GM21360 (cell line): ENCODE results near the gene NEK7.

Source experiments
- ATAC-seq: cut with Tn5 transposase; IDR thresholded peaks from one replicate; pipeline ENCODE4 v1.9.1; 2021; ENCODE audit warnings: mild to moderate bottlenecking, moderate library complexity; ENCODE audit not compliant: unreplicated experiment

The NEK7 gene

DNA sequence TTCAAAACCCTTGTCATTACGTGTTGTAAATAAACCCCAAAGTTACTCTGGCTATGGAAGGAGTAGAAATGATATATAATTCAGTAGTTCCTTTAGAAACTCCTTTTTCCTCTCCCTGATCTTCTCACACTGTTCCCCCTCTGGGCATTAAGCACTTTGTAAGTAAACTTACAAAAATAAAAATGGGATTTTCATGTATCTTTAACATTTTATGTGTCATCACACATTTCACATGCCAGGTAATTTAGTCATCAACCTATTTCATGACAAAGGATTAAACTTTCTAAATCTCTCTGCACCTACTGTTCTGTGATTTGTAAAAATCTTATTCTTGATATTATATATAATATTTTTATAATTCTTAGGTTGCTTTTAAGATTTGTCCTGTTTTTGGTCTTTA is 176.9 kb downstream of the NEK7 start:
- ATAC-seq, result no peak

DNA sequence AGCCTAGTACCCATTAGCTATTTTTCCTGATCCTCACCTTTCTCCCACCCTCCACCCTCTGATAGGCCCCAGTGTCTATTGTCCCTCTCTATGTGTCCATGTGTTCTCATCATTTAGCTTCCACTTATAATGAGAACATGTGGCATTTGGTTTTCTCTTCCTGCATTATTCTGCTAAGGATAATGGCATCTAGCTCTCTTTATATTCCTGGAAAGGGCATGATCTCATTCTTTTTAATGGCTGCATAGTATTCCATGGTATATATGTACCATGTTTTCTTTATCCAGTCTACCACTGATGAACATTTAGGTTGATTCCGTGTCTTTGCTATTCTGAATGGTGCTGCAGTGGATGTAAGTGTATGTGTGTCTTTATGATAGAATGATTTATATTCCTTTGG is 178.9 kb downstream of the NEK7 start:
- ATAC-seq, result no peak

DNA sequence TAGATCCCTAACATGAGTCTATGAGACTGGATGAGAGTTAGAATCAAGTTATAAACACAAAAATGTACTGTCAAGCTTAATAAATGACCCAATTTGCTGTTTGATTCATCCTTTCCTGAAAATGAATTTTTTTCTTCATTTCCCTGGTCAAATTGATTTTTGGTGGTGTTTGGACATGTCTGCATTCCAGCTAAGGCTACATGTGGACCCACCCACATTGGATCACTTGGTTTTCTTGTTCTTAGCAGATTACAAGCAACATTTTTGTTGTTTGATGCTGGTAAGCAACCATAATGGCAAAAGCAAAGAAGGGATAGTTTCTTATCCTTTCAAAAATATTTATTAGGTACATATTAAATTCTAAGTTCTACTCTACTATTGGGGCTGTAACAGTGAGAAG is 181.1 kb downstream of the NEK7 start:
- ATAC-seq, result no peak

DNA sequence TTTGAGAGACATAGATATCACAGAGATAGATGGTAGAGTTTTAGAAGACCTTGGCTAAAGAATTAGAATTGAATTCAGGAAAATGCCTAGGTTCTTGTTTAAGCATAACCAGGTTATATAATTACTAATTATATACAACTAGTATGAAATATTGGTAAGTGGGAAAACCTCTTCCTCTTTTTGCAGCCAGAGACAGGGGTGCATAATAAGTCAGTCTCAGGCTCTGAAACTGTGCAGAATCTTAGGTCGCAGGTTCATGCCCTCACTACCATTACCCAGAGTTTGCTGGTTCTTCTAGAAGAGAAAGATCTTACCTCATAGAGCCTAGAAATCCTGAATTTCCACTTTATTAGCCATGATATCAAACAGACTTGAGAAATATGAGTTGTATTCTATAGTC is 183.3 kb downstream of the NEK7 start:
- no peak for ATAC-seq

DNA sequence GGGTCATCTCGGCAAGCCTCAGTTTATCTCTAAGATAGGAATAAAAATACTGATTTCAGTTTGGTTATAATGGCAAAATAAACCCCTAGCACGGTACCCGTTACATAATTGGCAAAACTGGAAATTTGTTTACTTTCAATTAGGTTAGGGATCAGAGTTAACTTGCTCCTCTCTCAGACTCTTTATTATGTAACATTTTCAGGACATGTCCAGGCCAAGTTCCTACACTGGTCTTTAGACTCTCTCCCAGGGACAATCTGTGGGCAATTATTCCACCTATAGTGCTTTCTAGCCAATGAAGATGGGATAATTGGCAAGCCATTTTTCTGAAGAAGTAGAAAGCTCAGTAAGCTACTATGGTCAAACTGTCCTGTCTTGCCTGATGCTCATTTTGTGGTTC is 189.4 kb downstream of the NEK7 start:
- ATAC-seq, result no peak

DNA sequence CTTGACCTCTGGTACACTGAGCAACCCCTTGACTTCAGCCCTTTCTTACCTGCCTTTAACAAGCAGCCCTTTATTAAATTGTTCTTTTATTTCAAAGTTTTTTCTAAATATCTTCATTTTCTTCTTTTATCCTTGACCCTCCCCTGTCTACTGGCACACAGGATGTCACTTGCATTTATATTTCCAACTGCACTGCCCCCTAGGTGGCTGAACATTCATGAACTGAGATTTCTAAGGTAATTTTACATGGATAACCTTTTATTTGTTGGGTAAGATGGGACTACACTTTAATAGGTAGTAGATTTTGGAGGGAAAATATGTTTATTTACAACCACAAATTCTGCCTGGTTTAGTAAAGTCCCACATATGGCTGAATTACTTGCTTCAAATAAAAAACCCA is 193.7 kb downstream of the NEK7 start:
- no peak for ATAC-seq

DNA sequence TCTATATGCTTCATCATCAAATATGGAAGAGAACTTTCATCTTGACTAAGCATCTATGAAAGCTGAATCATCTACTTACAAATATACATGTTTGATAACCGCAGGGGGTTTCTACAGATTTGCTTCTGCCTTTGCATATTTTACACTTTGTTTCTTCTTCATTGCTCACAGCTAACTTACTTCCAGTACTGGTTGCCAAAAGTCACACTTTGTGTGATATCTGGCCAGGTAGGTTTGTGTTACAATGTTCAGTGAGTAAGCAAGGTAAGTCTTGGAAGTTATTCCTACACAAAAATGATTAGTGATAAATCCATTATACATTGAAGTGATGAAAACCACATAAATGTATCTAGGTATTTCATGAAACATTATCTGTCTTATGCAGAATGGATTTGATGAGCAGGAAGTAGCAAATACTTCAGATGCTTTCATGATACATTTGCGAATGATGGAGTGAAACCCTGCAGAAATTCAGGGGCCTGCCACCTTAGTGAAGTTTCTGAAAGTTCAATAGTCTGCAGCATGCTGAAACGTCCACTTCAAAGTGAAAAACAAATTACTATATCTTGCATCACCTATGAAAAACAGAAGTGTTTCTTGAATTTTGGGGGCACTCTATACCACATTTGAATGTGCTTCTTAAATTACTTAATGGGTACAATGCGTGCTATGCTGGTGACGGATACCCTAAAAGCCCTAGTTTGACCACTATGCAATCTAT is 196.3 kb downstream of the NEK7 start:
- ATAC-seq, result peak; percentile 94

DNA sequence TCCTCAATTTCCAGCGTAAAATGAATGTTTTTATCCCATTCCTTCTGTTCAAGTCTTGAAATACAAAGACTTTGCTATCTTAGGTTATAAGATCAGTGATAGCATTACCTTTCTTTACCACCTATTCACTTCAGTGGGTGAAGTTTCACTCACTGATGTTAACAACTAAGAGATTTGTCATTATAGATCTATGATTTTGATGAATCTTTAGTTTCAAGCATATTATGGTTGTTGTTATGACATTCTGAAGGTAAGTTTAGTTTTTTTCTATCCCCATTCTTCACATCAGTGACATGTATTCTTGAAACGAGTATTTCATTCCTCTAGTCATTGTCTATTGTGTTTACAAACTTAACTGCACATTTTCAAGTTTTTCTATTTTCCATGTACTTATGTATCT is 201.1 kb downstream of the NEK7 start:
- ATAC-seq, result no peak

DNA sequence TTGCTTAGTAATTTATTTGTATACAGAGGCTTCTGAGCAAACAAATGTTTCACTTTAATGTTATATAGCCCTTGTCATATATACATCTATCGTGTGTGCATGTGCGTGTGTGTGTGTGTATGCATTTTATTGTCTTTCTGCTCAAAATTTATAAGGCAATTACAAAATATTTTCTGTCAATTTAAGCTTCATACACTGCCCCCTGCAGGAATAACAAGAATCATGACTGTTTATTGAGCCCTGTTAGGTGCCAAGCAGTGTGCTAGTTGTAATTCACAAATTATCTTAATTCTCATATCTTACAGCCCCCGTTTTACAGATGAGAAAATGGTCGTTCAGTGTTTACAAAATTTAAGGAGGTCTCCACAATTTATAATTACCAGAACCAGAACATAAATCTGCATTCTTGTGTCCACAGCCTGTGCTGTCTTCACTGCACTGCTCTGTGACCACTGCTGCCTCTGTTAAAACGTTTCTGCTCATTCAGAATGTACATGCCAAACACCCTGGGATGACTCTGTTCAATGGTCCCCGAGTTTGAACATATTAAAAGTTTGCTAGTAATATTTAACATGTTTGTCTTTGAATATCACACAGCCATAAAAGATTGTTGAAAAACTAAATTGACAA is 202.3 kb downstream of the NEK7 start:
- no peak for ATAC-seq

DNA sequence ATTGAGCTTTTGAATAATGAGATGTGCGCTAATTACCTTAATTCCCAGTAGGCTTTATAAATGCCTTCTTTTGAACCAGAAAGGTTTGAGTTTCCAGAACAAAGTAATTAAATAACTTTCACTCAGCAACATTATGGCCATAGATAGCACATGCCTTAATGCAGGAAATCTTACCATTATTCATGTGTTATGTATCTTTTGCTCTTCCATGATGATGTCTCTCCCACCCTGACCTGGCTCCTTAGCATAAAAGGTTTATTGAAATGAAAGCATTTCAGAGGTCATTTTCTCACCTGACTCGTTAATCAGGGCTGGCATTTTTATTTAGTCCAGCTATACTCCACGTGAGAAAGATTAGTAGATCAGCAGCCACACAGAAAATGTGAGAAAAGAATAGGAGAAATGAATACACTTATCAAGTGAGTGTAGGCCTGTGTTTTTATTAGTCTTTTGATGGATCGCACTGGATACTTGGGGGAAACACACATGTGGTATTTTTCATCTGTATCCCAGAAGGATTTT is 203.5 kb downstream of the NEK7 start:
- no peak for ATAC-seq

DNA sequence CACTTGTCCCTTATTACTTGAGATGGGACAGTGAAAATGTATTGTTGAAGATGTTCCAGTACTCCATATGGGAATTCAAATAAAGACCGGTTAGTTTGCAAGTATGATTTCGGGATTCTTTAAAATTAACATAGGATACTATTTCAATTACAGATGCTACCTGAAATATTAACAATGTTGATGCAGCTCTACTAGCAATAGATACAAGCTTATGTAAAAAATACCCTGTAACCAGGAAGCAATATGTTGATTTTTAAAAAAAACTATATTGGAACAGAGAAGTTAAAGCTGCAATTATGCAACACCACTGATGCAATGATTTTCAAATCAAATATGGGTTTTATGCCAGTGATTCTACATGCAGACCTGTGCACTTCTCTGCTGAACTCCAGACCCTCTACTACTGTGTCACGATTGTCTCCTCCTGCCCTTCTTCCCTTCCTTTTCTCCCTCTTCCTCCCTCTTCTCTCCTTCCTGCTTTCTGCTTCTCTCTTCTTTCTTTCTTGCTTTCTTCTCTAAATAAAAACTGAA is 204.5 kb downstream of the NEK7 start:
- ATAC-seq, result no peak

DNA sequence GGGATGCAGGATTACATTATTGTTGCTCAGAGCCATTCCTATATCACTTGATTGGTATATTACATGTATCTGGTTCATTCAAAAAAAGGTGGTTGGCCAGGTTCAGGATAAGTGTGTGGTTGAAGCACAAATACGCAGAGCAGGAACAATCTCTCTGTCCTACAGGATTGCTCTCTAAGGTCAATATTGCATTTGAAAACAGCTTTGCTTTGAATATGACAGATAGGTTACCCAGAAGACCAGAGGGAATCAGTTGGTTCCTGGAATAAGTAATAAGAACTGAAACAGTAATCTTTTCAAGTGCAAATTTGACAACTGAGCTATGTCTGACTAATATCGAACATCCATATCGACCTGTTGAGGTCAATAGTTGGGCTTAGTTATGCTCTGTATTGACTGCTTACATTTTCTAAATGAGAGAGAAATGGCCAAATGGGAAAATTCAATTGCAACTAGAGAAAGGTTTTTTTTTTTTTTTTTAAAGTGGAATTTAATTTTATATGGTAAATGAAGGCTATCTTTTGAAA is 206.9 kb downstream of the NEK7 start:
- no peak for ATAC-seq

DNA sequence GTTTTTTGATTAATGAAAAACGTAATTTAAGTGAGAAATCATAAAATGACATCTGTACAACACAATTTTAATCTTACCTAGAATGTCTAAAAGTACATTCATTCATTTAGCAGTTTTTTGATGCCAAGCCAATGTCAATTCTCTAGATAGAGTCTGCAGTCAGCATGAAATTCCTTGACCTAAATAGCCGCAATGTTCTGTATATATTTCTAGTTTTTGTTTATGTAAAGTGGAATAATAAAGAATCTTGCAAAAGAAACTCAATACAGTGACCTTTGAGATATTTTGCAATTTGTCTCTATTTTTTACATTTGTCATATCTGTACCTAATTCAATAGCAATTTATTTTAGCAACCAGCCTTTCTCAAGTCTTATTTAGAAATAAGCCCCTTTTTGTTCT is 207.7 kb downstream of the NEK7 start:
- no peak for ATAC-seq

DNA sequence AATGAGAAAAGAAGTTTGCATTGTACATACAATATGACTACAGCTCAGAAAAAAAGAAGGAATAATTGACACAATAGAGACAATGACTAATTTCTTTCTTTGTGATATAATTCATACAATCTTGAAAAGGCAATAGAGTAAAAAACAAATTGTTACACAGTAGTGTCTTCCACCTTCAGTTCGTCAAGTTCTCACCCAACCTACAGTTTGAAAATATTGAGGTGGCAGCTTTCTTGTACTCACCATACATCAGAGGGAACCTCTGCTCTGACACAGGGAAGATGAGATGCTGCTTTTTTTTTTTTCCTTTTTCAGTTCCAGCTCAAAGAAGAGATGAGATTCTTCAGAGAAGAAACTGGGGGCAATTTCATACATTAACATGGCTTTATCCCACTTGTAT is 210.5 kb downstream of the NEK7 start:
- no peak for ATAC-seq

DNA sequence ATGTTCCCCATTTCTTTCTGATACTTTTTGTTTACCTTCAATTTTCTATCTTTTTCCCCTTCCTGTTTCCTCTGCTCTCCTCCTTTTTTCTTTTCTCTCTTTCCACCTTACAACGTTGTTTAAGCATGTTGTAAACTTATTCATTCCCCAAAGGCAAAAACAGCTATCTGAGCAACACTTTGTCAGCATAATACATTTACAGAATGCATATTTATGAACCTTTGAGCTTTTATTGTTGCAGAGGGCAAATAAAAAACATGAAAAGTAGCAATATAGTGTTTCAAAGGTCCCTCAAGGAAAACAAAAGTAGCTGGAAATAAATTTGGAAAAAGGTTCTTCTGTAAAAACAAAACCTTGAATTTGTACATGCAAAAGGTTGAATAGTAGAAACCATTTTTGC is 214.2 kb downstream of the NEK7 start:
- no peak for ATAC-seq
